Globus pallidus (tissue), 1 donor: Measurements from ENCODE around the gene TMEM86B.
"Not testable (repeated sequence)": the region's sequence is repeated elsewhere in the genome, so short reads cannot be mapped to it uniquely, and the experiment has no call there.

Experiments
- DNase-seq: peaks from one replicate; pipeline ENCODE4 v3.0.0-alpha.2; 2015; ENCODE audit warnings: low spot score

The TMEM86B gene

GRCh38 chr19:55241935-55242464 is 13.4 kb upstream of the TMEM86B start:
- no peak for DNase-seq

- no peak for DNase-seq
Observed at GRCh38 chr19:55241143-55241934, 12.8 kb upstream of the TMEM86B start.

- DNase-seq = no peak
Observed at GRCh38 chr19:55240713-55241020, 12.1 kb upstream of the TMEM86B start.

- no peak for DNase-seq
Observed at GRCh38 chr19:55239004-55239403, 10.4 kb upstream of the TMEM86B start.

GRCh38 chr19:55238030-55238429 is 9.5 kb upstream of the TMEM86B start:
- DNase-seq = no peak

- no peak for DNase-seq
Observed at GRCh38 chr19:55232986-55233385, 4.4 kb upstream of the TMEM86B start.

- DNase-seq = no peak
Observed at GRCh38 chr19:55232286-55232602, 3.7 kb upstream of the TMEM86B start.

- DNase-seq = no peak
Observed at GRCh38 chr19:55231391-55232285, 3.1 kb upstream of the TMEM86B start.

- no peak for DNase-seq
Observed at GRCh38 chr19:55230780-55231179, 2.2 kb upstream of the TMEM86B start.

- DNase-seq = no peak
Observed at GRCh38 chr19:55230329-55230728, 1.8 kb upstream of the TMEM86B start.

- DNase-seq = no peak
Observed at GRCh38 chr19:55229789-55230182, 1.2 kb upstream of the TMEM86B start.

- no peak for DNase-seq
Observed at GRCh38 chr19:55229145-55229788, 704 bp upstream of the TMEM86B start.

GRCh38 chr19:55228015-55228391 is 560 bp downstream of the TMEM86B start:
- DNase-seq = no peak

- DNase-seq = no peak
Observed at GRCh38 chr19:55227241-55228014, 1.1 kb downstream of the TMEM86B start.

GRCh38 chr19:55226788-55227187 is 1.8 kb downstream of the TMEM86B start:
- DNase-seq = no peak

- DNase-seq = no peak
Observed at GRCh38 chr19:55226273-55226672, 2.3 kb downstream of the TMEM86B start.

GRCh38 chr19:55225415-55225958 is 3.1 kb downstream of the TMEM86B start:
- DNase-seq = no peak

GRCh38 chr19:55224679-55225414 is 3.7 kb downstream of the TMEM86B start:
- DNase-seq = not testable (repeated sequence)

GRCh38 chr19:55224038-55224665 is 4.4 kb downstream of the TMEM86B start:
- DNase-seq = no peak

- DNase-seq = no peak
Observed at GRCh38 chr19:55223291-55224037, 5.1 kb downstream of the TMEM86B start.
